Mesenteric fat pad (tissue), 1 donor: Measurements from ENCODE around the gene MRC2. TPM values are rescaled to one million over a fixed set of nuclear protein-coding genes. Genes with fewer than 3 reads are reported as not detected.
"Not testable (repeated sequence)": the region's sequence is repeated elsewhere in the genome, so short reads cannot be mapped to it uniquely, and the experiment has no call there.

Experiments used
- DNase-seq: peaks from one replicate; pipeline ENCODE4 v3.0.0-alpha.2; 2020; ENCODE audit warnings: low spot score
- total RNA-seq: library from RNA; stranded (reverse); fragmentation: NEBNext Ultra II Directional; extraction: Animal tissue kit (Norgen Biotek cat#: 25700); gene quantifications from one replicate; pipeline ENCODE4 v1.2.1, GENCODE V29; 2021
- donor health status: DM: yes; HTN: yes; CAD: no.

Gene MRC2
- total RNA-seq, 1 donor from 2014 or later: 46.1 TPM

GRCh38 chr17:62696726-62697490 lies 69.4 kb downstream of the MRC2 start:
- DNase-seq: no peak

DNA sequence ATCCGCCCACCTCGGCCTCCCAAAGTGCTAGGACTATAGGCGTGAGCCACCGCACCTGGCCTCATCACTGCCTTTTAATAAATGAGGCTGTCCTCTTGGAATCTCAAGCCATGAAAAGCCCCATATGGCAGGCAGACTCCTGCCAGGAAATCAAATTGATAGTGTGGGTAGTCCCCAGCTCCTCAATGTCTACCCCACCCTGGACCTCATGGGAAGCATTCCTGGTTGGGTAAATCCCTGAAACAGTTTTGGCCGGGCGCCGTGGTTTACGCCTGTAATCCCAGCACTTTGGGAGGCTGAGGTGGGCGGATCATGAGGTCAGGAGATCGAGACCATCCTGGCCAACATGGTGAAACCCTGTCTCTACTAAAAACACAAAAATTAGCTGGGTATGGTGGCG lies 71.0 kb downstream of the MRC2 start:
- not testable (repeated sequence) for DNase-seq

DNA sequence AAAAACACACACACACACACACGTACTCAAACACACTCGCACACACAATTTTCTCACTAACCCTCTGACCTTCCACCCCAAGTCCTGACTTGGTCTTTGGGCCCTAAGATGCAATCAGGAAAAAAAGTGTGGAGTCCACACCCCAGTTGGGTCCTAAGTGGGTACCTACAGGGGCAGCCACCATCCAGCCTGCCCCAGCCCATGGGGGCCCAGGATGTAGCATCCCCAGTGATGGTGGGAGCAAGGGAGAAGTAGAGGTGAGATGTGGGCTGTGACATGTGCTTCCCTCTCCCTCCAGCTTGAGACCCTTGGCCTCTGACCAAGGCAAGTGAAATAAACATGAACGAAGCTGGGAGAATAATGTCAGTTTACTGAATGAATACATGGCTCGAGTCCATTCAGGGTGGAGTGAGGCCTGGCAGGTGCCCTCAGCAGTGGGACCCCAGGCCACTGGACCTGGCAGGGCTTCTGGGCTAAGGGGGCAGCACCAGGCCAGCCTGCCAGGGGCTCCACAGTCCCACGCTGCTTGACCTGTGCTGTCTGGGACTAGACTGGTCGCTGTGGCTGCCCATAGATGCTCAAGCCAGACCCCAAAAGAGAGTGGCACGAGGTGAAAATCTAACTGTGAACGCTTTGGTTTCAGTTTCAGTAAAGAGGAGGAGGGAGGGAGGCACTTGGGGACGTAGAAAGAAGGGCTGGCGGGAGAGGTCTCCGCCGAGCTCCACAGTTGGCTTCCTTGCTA lies 73.7 kb downstream of the MRC2 start:
- no peak for DNase-seq

GRCh38 chr17:62701706-62702085 lies 74.2 kb downstream of the MRC2 start:
- no peak for DNase-seq

DNA sequence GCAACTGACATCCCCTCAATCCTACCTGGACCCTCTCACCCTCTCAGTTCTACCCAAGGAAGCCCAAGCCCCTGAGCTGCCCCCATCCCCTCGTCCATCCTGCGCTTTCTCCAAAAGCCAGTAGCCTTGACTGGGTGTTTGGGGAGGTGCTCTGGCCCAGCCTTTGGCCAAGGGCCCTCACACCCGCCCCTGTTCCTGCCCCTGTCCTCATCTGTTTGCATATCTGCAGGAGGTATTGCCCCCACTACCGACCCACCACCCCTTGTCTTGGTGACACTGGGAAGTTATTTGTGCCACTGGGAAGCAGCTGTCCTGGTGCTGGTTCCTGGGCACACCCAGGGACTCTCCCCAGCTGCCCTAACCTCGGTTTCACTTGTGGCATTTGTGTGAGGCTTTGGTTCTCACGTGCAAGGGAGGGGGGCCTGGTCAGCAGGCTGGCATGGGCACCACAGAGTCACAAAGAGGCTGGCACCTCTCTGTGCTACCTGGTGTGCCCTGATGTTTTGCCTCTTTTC lies 75.3 kb downstream of the MRC2 start:
- no peak for DNase-seq

DNA sequence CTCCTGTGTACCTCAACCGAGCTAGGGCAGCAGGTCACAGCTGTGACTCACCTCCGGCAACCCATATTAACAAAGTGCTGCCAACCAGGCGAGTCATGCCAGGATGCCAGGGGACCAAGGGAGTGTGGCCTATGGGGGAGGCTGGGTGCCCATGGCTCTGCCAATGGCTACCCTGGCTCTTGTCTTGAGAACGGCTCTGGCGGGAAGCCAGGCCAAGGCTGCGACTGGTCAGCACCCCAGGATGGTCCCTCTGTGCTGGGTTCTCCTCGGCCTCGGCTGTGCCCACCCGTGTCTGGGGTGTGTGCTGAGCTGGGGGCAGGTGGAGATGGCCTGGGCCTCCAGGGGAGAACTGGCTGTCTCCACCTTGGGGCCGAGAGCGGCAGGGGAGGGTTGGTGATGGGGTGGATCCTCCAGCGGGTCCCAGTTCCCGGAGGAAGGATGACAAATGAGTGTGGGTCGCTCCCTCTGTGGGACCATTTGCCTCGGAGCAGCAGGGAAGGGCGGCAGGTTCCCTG lies 75.8 kb downstream of the MRC2 start:
- no peak for DNase-seq

GRCh38 chr17:62703776-62704380 lies 76.4 kb downstream of the MRC2 start:
- peak; percentile 94 for DNase-seq

DNA sequence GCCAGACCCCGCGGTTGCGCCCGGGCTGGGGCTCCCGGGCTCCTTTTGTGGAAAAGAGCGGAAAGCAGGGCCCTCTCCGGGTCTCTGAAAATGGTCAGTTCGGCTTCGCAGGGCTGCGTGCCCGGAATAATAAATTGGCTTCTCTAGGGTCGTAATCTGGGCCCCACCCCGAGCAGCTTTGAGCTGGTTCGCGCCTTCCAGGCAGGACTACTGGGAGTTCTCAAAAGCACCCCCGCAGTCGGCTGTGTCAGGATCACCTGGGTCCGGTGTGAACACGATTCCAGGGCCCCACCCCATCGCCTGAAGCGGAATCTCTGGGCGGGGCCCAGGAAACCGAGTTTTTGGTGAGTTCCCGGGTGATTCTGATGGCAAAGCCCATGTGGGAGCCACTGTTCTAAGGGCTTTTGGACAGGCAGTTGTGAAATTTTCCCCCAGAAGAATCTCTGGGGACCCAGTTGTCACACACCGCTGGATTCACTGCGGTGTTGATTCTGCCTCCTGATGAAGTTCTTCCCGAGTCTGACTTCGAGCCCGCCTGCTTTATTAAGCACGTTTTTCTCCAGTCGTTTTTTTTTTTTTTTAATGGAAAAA lies 77.0 kb downstream of the MRC2 start:
- DNase-seq: peak; percentile 91

- DNase-seq: peak; percentile 20
These were observed 77.8 kb downstream of the MRC2 start for GRCh38 chr17:62705156-62705777.

DNA sequence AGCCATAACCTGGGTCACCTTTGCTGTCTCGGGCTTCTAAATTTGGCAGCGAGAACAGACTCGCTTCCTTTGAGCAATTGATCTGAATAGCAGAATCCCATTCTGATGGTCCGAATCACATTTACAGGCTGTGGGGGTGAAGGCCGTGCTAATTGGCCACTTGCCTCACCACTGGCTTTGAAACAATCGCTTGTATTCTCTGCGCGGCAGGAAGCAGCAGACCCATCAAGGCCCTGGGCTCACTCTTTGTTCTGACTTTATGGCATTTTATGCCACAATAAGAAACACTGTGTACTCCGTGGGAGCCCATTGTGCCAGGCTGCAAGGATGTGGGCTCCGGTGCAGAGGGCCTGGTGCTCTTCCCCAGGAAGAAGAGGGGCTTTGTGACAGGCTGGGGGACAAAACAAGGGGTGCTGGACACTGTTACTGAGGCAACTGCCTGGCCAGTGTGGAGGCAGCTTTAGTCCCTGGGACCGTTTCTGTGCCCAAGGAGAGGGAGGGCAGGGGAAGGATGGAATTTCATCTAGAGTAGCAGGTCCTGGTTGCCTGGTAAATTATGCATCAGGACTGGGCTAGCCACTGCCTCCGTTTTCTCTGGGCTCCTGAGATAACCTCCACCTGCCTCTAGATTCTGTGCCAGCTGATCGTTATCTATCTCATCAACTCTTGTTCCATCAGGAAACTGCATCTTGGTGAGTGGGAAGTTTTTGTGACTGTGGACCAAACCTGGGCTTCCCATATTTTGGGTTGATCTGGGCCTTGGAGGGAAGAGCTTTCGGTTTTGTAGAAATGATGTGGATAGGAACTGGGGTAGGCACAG lies 78.5 kb downstream of the MRC2 start:
- peak; percentile 76 for DNase-seq

- DNase-seq: peak; percentile 85
These were observed 79.3 kb downstream of the MRC2 start for GRCh38 chr17:62706598-62707424.

GRCh38 chr17:62707425-62707739 lies 79.9 kb downstream of the MRC2 start:
- peak; percentile 59 for DNase-seq

DNA sequence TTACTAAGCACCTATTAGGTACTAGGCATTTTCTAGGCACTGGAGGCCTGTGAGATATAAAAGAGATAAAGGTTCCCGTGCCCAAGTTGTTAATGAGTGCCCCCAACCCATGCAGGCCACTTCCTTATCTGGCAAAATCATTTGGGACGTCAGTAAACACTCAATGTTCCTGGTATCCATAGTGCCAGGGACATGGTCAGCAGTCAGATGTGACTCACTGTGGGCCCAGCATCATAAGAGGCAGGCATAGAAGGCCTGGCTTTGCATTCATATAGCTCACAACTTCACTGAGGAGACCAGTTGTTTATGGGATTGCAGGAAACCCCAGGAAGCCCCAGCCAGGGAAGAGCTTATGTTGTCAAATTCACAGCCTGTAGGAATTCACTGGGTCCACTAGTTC lies 81.1 kb downstream of the MRC2 start:
- DNase-seq: peak; percentile 18

DNA sequence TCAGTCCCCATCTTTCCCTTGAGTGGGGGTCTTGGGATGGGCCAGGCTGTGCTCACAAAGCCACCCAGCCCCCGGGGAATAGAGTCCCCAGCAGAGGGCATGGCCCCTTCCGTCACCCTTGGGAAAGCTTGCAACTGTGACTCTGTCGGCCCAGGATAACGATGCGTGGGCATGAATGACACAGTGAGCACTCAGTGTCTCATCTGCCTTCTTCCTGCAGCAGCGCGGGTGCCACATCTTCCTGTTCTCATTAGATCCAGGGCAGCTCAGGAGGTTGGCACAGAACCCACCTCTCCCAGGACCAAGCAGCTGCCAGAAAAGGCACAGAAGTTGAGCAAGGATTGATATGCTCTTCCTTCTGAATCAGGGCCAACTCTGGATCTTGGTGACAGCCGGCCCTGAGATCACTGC lies 84.7 kb downstream of the MRC2 start:
- DNase-seq: peak; percentile 79

- peak; percentile 28 for DNase-seq
These were observed 85.8 kb downstream of the MRC2 start for GRCh38 chr17:62713086-62713881.

- DNase-seq: peak; percentile 67
These were observed 86.7 kb downstream of the MRC2 start for GRCh38 chr17:62714016-62714777.

DNA sequence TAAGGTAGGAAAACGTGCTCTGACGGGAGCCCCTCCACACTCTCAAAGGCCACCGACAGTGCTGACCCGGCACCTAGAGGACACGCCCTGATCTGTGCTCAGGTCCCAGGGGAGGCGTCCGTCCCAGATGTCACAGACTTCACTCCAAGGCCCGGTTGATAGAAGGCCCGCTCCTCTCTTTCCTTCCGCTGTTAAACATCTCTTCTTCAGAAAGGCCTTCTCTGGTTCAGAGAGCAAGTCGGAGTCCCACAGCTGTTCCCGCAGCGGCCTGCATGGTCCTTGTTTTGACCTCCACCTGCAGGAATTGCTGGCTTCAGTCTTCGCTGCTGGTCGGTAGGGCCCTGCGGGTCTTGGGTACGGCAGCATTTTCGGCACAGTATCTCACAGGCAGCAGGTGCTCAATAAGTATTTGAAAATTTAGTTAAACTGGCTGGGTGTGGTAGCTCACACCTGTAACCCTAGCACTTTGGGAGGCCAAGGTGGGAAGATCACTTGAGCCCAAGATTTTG lies 88.5 kb downstream of the MRC2 start:
- DNase-seq: no peak
